ENCODE measurements around the gene GNAI3.

GNAI3 gene

GRCh38 chr1:109625176-109625575, 76.8 kb downstream of the GNAI3 start:
- no peak for DNase-seq

- no peak for DNase-seq
Observed at GRCh38 chr1:109625601-109626560, 77.5 kb downstream of the GNAI3 start.

- no peak for DNase-seq
Observed at GRCh38 chr1:109626682-109627408, 78.4 kb downstream of the GNAI3 start.

GRCh38 chr1:109627692-109628399, 79.4 kb downstream of the GNAI3 start:
- DNase-seq, result no peak

- no peak for DNase-seq
Observed at GRCh38 chr1:109628540-109629321, 80.3 kb downstream of the GNAI3 start.

- no peak for DNase-seq
Observed at GRCh38 chr1:109629372-109630030, 81.1 kb downstream of the GNAI3 start.

- peak; percentile 52 for DNase-seq
Observed at GRCh38 chr1:109630081-109630897, 81.9 kb downstream of the GNAI3 start.

- no peak for DNase-seq
Observed at GRCh38 chr1:109630898-109631512, 82.6 kb downstream of the GNAI3 start.

GRCh38 chr1:109631513-109632505, 83.4 kb downstream of the GNAI3 start:
- no peak for DNase-seq

- no peak for DNase-seq
Observed at GRCh38 chr1:109632671-109633346, 84.4 kb downstream of the GNAI3 start.

- DNase-seq, result peak; percentile 31
Observed at GRCh38 chr1:109634292-109634691, 85.9 kb downstream of the GNAI3 start.

- no peak for DNase-seq
Observed at GRCh38 chr1:109634771-109635750, 86.6 kb downstream of the GNAI3 start.

- no peak for DNase-seq
Observed at GRCh38 chr1:109635862-109636200, 87.4 kb downstream of the GNAI3 start.

GRCh38 chr1:109636201-109636952, 88.0 kb downstream of the GNAI3 start:
- DNase-seq, result no peak

- DNase-seq, result no peak
Observed at GRCh38 chr1:109637446-109637845, 89.0 kb downstream of the GNAI3 start.

GRCh38 chr1:109639063-109639840, 90.8 kb downstream of the GNAI3 start:
- no peak for DNase-seq

Data from activated CD4-positive, alpha-beta T cell treated with anti-CD3 and anti-CD28 coated beads for 48 hours (primary cell).